ENCODE measurements around the gene CHPF. TPM values are rescaled to one million over a fixed set of nuclear protein-coding genes. Genes with fewer than 3 reads are reported as not detected.

Gene CHPF
- total and polyA plus RNA-seq, 11 donors = 74.1 to 209 (median 138) TPM

GRCh38 chr2:219506153-219506801 lies 37.3 kb downstream of the CHPF start:
- 85 to 88% (median 87%) methylated on average over 7 to 23 of the region's 23 CpGs for WGBS, 4 donors
- intact Hi-C loops (cut with DNase I) = no loop called here
- H3K4me3 ChIP-seq = no peak overlapping the region
- H3K9me3 ChIP-seq = no peaks in the 10 kb centered on the region
- H3K27ac ChIP-seq = no peak overlapping the region
- peaks cover 0 to 18% (median 0%) of the 10 kb centered on the region in 9 donors for H3K27me3 ChIP-seq
- peaks cover 0 to 37% (median 15%) of the 10 kb centered on the region in 12 donors for H3K4me1 ChIP-seq
- DNase-seq = no peak
- no peak for ATAC-seq
- peaks cover 0 to 58% (median 42%) of the 10 kb centered on the region in 9 donors for H3K36me3 ChIP-seq
- TF ChIP-seq CTCF (IDR thresholded peaks at IDR 0.05) (no peak), POLR2A (IDR thresholded peaks at IDR 0.05) (no peak)

- H3K4me3 ChIP-seq = no peak overlapping the region
- H3K9me3 ChIP-seq = no peaks in the 10 kb centered on the region
- H3K27me3 ChIP-seq = peaks cover 0 to 12% (median 0%) of the 10 kb centered on the region in 9 donors
- DNase-seq = no peak
- peaks cover 0 to 36% (median 15%) of the 10 kb centered on the region in 12 donors for H3K4me1 ChIP-seq
- H3K36me3 ChIP-seq = peaks cover 0 to 58% (median 42%) of the 10 kb centered on the region in 9 donors
- H3K27ac ChIP-seq = no peak overlapping the region
- 88 to 94% (median 91%) methylated on average over 7 to 9 of the region's 9 CpGs for WGBS, 4 donors
- ATAC-seq = no peak
- intact Hi-C loops (cut with DNase I) = no loop called here
- TF ChIP-seq CTCF (IDR thresholded peaks at IDR 0.05) (no peak), POLR2A (IDR thresholded peaks at IDR 0.05) (no peak)
These were observed 38.0 kb downstream of the CHPF start for GRCh38 chr2:219505585-219505984.

- DNase-seq (no peak), ATAC-seq (no peak)
- Histone ChIP-seq H3K9me3 (no peaks in the 10 kb centered on the region), H3K4me3 (no peak overlapping the region), H3K36me3 (peaks cover 0 to 58% (median 42%) of the 10 kb centered on the region in 9 donors), H3K27me3 (peaks cover 0 to 1% (median 0%) of the 10 kb centered on the region in 9 donors), H3K4me1 (peaks cover 0 to 27% (median 16%) of the 10 kb centered on the region in 12 donors), H3K27ac (no peak overlapping the region)
- intact Hi-C loops (cut with DNase I) = no loop called here
- no peak for TF ChIP-seq POLR2A (IDR thresholded peaks at IDR 0.05)
- TF ChIP-seq CTCF (IDR thresholded peaks at IDR 0.05) = no peak
These were observed 41.0 kb downstream of the CHPF start for GRCh38 chr2:219502618-219503017.

- peaks cover 0 to 9% (median 0%) of the 10 kb centered on the region in 9 donors for H3K27me3 ChIP-seq
- no peaks in the 10 kb centered on the region for H3K9me3 ChIP-seq
- H3K27ac ChIP-seq = no peak overlapping the region
- ATAC-seq = no peak
- DNase-seq = no peak
- TF ChIP-seq POLR2A (IDR thresholded peaks at IDR 0.05) = no peak
- TF ChIP-seq CTCF (IDR thresholded peaks at IDR 0.05) = no peak
- no peak overlapping the region for H3K4me3 ChIP-seq
- 92 to 94% (median 94%) methylated on average over 12 to 14 of the region's 14 CpGs for WGBS, 4 donors
- intact Hi-C loops (cut with DNase I) = no loop called here
- H3K36me3 ChIP-seq = peaks cover 0 to 54% (median 40%) of the 10 kb centered on the region in 9 donors
- H3K4me1 ChIP-seq = peaks cover 0 to 29% (median 22%) of the 10 kb centered on the region in 12 donors
These were observed 41.8 kb downstream of the CHPF start for GRCh38 chr2:219501849-219502248.
